Peyer's patch (tissue), 4 donors: ENCODE results near the gene OR2AT4.

ENCODE experiments used
- CTCF ChIP-seq, 6 experiments: fragments of 450-650 bp in 4 of 6; fragments of 200-600 bp in 2 of 6; sonication (generic) in 1 of 6; IDR thresholded peaks; one replicate each; pipeline ENCODE4 v1.5.1; 2017 to 2019; ENCODE audit warnings: antibody characterized with exemption in 6 of 6, mild to moderate bottlenecking in 3 of 6, moderate library complexity in 1 of 6
- POLR2A ChIP-seq, 2 donors: fragments of 450-650 bp; IDR thresholded peaks; one replicate each; pipeline ENCODE4 v1.5.1; 2017; ENCODE audit warnings: antibody characterized with exemption in 2 of 2, mild to moderate bottlenecking in 2 of 2, moderate library complexity in 2 of 2

- TF ChIP-seq CTCF (IDR thresholded peaks at IDR 0.05) (no peak), POLR2A (IDR thresholded peaks at IDR 0.05) (no peak)
Observed at GRCh38 chr11:75143420-75143731, 46.7 kb upstream of the OR2AT4 start.
